Stimulated activated CD4-positive, alpha-beta T cell treated with anti-CD3 and anti-CD28 coated beads, Interleukin-15, amount 100 ng/mL, for 48 hours (primary cell): ENCODE data around the gene STAB2.

Experiments used
- DNase-seq, 2 donors: peaks; one replicate each; pipeline ENCODE4 v3.0.0-alpha.2; 2020; ENCODE audit warnings: low read depth in 2 of 2

Gene STAB2

DNA sequence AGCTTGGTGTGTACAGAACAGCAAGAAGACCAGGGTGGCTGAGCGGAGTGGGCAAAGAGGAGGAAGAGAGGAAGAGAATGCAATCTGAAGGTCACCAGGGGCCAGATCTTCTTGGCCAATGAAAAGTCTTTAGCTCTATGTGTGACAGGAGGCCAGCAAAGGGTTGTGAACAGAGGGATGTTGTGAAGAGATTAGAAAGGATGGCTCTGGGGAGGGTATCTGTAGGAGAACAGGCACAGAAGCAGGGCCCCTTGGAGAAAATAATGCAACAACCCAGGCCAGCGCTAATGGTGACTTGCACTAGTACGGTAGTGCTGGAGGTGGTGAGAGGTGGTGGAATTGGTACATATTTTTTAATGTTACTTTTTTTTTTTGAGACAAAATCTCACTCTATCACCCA is 156.7 kb downstream of the STAB2 start:
- DNase-seq: no peak

DNA sequence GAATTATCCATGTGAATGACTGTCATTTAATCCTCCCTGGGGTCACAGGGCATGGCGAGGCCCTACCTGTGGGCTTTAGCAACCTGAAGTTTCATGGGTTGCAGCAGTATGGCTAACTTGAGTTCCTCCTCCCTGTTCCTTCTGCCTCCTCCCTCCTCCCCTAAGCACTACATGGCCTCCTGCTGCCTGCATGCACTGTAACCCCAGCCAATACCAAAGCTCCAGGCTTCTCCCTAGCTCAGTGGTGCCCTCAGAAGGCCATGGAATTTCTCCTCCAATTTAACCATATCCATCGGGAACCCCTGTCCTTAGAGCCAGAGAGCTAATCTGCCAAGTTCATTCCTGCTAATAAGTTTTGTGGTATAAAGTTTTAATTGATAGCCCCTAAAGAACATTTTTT is 158.9 kb downstream of the STAB2 start:
- no peak for DNase-seq

- DNase-seq: no peak
Measured at GRCh38 chr12:103748002-103748401, 160.9 kb downstream of the STAB2 start.

GRCh38 chr12:103748875-103749274 is 161.8 kb downstream of the STAB2 start:
- DNase-seq: no peak

DNA sequence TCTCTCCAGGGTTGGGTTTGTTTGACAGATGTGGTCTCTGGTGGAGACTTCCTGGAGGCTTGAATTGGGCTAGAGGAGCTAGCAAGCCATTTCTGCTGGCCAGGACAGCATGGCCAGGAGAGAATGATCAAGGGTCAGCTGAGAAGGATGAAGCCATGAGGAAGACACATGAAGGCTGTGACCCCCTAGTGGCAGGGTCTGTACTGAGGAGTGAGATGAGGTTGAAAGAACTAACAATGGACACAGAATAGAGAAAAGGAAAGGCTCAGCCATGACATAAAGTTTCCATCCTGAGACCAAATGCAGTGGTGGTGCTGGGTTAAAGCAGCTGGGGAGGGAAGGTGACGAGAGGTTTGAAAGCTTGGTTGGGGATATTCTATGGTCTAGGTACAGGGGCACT is 164.1 kb downstream of the STAB2 start:
- DNase-seq: no peak

DNA sequence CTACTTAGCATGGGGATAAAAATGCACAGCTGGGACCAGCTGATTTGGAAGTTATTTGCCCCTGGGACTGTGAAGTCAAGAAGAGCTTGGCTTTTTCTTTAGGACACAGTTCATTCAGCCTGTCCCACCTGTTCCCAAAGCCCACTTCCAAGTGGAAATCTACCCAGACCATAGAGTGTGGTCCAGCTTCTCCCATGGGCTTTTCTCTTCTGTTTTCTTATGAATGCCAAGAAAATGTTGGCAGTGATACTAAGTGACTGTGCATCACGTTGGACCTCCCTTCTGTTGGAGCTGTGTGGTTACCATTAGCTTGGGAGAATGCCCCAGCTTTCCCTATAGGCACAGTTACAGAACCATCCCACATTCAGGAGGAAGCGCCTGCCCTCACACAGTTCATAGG is 164.5 kb downstream of the STAB2 start:
- no peak for DNase-seq

DNA sequence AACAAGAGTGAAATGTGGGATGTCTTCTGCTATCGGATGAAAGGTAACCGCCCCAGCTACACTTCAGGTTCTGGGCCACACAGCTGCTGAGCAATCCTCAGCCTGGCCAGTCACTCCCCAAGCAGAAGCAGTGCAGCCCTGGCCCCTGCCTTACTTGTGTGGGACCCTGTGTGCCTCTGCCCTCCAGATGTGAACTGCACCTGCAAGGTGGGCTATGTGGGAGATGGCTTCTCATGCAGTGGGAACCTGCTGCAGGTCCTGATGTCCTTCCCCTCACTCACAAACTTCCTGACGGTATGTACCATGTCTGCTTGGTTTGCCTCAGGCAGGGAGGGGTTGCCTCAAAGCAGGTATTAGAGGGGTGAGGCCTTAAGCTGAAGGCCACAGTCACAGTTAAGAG is 168.4 kb downstream of the STAB2 start:
- DNase-seq: no peak

DNA sequence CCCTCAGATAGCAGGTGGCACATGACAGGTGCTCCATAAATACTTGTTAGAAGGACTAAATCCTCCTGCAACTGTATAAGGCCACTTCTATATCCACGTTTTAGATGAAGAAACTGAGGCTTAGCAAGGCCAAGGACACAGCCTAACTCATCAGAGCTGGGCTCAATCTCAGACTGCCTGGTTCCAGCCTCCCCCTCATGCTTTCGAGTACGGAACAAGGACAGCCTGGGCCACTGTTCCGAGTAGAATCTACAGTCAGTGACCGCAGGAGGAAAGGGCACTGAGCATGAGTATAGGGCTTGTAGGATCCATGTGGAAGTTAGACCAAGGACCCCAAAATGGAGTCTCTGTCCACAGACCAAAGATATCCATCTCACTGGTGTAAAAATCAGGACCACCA is 169.4 kb downstream of the STAB2 start:
- no peak for DNase-seq

DNA sequence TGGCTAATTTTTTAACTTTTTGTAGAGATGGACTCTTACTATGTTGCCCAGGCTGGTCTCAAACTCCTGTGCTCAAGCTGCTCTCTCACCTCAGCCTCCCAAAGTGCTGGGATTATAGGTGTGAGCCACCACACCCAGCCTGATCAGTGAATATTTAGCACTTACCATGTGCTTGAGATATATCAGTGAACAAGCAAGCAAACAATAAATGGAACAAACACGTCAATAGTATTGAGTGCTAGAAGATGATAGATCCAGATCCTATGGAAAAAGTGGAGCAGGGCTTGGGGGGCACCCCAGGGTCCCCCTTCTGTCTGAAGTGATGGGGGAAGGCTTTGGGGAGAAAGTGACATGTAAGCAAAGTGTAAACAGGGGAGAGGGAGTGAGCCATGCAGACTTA is 170.2 kb downstream of the STAB2 start:
- DNase-seq: no peak

- no peak for DNase-seq
Measured at GRCh38 chr12:103758310-103759089, 171.4 kb downstream of the STAB2 start.

- DNase-seq: no peak
Measured at GRCh38 chr12:103762473-103762872, 175.4 kb downstream of the STAB2 start.

DNA sequence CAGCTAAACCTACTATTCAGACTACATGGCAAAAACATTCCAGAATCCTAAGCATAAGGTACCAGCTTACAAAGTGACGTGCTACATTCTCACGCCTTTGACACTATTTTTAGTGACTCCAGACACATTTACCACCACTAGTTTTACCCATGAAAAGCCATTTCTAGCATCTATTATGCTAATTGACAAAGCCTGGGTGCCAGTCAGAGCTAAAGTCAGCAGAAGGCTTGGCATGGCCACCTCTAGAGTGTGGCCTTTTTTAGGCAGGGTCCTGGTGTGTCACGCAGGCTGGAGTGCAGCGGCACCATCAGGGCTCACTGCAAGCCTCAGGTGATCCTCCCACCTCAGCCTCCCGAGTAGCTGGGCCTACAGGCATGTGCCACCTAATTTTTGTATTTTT is 178.2 kb downstream of the STAB2 start:
- no peak for DNase-seq

DNA sequence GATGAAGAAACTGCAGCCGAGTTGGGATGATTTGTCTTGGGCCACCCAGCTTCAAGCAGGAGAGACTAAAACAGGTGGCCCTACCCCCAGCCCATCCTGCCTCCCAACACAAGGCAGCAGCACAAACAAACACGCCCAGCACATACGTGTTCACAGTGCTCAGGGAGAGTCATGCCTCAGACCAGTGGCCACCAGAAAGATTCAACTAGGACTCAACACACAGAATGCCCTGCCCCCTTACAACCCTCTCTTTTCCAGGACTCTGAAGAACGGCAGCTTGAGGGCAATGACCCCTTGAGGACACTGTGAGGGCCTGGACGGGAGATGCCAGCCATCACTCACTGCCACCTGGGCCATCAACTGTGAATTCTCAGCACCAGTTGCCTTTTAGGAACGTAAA is 179.0 kb downstream of the STAB2 start:
- no peak for DNase-seq

DNA sequence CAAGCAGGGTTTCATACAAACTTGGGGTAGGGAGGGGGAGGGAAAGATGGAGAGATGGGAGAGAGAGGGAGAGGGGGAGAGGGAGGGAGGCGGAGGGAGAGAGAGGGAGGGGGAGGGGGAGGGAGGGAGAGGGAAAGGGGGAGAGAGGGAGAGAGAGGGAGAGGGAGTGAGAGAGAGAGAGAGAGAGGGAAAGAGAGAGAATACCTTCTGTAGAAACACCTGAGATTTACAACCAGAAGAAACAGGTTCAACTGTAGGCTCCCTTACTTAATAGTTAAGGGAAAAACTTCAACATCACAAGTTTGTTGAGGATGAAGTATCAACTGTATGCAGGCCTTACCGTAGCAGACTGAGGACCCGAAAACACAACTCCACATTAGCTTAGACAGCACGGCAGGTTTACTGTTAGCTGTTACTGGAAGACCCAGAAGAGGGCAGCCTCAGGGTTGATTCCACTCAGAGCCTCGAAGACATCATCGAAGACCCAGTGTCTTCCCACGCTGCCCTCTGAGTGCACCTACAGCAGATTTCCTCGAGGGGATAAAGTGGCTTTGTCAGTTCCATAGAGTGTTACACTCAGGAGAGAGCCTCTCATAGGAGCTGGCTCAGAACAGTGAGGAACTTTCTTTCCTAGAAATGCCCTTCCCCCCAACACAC is 181.5 kb downstream of the STAB2 start:
- DNase-seq: no peak

GRCh38 chr12:103769240-103769945 is 182.3 kb downstream of the STAB2 start:
- no peak for DNase-seq

DNA sequence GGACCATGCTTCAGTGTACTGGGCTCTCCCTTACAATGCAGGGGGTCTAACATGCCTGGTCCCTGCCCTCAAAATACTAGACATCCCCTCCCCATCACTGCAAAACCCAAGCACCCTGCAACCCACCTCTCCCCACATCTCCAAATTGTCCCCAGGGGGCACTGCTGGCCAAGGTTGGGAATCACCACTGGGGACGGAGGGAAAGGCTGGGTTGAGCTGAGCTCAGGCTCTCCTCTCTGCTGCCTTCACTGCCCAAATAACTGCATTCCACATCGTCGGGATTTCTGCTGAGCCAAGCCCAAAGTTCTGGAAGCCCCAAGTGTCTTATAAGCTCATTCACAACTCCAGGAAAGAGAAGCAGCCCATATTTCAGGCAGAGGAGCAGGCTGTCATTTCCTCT is 184.4 kb downstream of the STAB2 start:
- DNase-seq: peak in 1 of 2 donors; percentile 4

- no peak for DNase-seq
Measured at GRCh38 chr12:103772367-103773108, 185.5 kb downstream of the STAB2 start.

- DNase-seq: no peak
Measured at GRCh38 chr12:103773109-103773910, 186.2 kb downstream of the STAB2 start.

GRCh38 chr12:103774977-103775560 is 188.0 kb downstream of the STAB2 start:
- no peak for DNase-seq

- DNase-seq: no peak
Measured at GRCh38 chr12:103778781-103779180, 191.7 kb downstream of the STAB2 start.
